GM21529 (cell line): ENCODE measurements around the gene TBC1D22A.

Experiments used
- ATAC-seq: cut with Tn5 transposase; IDR thresholded peaks from one replicate; pipeline ENCODE4 v1.9.1; 2021; ENCODE audit not compliant: unreplicated experiment

TBC1D22A gene

GRCh38 chr22:46737105-46737975 lies 25.1 kb upstream of the TBC1D22A start:
- ATAC-seq: peak; percentile 38

DNA sequence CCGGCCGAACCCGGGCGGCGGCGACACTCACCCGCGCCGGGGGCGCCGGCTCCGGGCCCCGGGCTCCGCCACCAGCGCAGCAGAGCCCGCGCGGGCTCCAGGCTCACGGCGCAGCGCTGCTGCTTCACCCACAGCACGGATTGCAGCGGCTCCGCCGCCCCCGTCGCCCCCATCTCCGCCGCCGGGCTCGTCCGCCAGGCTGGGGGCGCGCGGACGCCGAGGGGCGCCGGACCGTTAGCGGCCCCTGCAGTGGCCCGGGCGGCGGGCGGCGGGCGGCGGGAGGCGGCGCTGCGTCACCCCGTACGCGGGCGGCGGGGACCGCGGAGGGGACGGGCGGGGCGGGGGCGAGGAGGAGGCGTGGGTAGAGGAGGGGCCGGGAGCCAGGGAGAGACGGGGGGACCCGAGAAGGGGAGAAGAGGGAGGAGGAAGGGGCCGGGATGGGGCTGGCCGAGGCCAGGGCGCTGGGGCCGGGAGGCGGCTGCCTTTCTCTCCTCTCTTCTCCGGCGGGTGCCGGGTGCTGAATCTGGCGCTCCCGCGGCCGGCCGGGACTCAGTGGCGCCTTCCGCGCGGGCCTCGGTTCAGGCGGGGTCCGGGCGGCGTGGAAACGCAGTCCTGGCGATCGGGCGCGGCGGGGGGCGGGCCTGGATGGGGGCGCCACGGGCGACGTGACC lies 24.3 kb upstream of the TBC1D22A start, which contains the start of gene CERK:
CERK (minus strand) TSS at position 277 of the 671 bp plus-strand sequence; CDS start at position 173, 104 bp downstream.
- ATAC-seq: peak; percentile 30

GRCh38 chr22:46738647-46739093 lies 23.8 kb upstream of the TBC1D22A start:
- ATAC-seq: no peak

DNA sequence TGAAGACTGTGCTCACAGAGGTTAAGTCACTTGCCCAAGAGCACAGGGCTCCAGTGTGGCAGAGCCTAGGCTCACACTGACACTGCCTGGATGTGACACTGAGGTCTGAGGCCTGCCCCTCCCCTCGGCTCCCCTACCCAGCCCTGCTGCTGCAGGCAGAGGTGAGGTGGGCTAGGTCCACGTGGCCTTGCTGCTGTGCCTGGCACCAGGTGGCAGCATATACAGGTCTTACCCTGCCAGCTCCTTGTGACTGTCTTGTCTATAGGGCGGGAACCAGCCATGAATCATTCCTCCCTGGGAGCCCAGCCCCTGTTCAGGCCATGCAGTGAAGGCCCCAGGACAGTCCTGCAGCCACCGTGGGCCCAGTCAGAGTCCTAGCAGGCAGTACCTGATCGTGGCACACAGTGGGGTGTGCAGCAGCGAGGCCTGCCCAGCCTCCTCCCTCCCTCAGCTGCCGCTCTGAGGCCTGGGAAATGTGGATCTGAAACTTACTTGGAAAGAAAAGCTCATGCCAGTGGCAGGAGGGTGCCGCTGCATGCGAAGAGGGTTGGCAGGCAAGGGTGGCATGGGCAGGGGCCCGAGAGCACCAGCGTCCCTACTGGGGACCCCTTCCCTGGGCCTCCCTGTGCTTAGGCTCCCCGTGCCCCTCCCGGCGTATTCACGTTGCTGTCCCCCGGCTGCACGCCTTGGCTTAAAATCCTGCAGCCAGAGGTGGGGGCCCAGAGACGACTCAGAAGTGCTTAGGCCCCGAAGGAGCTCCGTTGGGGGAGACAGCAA lies 23.2 kb upstream of the TBC1D22A start:
- no peak for ATAC-seq

DNA sequence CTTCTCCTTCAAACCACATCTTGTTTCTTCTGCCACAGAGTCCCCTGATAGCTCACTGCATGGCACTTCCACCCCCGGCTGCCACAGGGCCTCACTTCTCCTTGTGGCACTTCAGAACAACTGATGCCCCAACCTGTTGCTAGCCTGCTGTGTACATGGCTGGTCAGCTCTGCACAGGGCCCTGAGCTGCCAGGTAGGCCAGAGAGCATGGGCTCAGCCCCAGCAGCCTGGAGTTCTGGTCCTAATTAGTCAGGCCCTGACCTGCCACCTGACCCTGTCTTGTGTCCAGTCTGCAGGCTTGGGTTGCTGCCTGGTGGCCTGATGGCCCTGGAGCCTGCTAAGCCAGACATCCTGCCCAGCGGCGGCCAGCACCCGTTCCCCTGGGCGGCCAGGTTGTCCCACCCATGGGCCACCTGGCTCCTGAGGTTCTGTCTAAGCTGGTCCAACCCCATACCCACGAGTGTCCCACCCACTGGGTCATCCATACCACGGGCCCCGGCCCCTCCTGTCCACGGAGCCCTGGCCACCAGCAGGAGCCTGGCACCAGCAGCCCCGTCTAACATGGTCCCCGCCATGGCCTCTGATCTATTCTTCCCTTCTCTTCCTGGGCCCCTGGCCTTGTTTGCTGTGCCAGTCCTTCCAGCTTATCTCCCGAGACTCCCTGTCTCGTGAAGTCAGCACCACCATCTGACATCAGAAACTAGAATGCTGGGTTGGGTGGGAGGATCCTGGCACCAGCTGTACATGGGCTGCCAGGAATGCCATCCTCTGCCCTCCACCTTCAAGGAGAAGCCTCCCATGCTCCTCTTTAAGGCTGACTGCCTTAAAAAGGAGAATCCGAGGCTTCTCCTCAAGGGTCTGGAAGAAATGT lies 21.3 kb upstream of the TBC1D22A start:
- ATAC-seq: no peak

DNA sequence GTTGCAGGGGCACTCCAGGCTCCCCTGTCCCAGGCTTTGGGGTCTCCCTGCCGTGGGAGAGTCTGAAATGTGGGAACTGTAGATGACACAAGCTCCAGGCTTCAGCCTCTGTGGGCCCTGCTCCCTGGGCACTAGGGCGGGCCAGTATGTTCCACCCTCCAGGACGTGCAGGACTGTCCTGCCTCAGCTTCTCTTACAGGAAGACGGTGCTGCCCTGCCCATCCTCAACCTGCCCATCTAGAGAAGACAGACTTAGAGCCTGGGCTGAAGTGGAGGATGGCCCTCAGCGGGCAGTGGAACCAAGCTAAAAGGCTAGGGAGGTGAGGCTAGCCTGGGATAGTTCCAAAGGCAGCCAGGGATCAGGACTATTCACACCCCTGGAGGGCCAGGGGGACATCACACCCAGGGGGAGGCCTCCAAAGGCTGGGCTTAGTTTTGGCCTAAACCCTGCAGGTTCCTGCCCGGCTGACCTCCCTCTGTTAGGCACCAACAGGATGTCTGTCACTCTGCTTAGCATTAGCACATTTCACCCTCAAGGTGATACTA lies 20.4 kb upstream of the TBC1D22A start:
- ATAC-seq: no peak

- no peak for ATAC-seq
These were observed 19.8 kb upstream of the TBC1D22A start for GRCh38 chr22:46742576-46743221.

GRCh38 chr22:46744581-46744980 lies 17.9 kb upstream of the TBC1D22A start:
- no peak for ATAC-seq

DNA sequence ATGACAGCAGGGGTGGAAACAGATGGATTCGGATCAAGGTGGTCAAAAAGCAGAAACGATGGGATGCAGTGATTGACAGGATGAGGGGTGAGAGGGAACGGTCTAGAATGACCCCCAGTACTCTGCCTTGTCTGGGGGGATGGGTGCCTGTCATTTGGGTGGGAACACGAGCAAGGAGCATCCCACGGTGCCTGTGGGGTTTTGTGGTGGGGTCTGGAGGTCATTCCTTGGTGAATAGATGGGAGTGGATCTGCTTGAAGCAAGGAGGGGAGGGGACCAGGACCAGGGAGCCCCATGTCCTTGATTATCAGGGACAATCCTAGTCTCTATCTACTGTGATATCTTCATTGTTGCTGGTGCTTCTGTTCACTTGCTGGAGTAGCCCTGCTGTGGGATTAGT lies 16.3 kb upstream of the TBC1D22A start:
- no peak for ATAC-seq

GRCh38 chr22:46746620-46747019 lies 15.8 kb upstream of the TBC1D22A start:
- no peak for ATAC-seq

DNA sequence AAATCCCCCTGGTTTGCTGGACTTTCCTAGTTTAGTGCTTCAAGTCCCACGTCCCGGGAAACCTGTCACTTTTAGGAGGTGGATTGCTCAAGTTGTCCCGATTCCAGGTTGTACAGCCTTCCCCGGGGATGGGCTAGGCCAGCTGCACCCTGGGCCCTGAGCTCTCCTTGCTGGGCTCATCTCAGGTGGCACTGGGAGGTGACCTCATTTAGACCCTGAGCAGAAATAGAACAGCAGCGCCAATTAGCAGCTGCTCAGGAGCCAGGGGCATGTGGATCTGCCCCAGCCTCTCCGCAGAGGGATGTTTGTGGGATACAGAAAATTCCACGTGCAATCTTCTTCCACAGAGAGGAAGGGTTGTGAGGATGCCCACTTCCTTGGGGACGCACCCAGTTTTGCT lies 14.8 kb upstream of the TBC1D22A start:
- no peak for ATAC-seq

DNA sequence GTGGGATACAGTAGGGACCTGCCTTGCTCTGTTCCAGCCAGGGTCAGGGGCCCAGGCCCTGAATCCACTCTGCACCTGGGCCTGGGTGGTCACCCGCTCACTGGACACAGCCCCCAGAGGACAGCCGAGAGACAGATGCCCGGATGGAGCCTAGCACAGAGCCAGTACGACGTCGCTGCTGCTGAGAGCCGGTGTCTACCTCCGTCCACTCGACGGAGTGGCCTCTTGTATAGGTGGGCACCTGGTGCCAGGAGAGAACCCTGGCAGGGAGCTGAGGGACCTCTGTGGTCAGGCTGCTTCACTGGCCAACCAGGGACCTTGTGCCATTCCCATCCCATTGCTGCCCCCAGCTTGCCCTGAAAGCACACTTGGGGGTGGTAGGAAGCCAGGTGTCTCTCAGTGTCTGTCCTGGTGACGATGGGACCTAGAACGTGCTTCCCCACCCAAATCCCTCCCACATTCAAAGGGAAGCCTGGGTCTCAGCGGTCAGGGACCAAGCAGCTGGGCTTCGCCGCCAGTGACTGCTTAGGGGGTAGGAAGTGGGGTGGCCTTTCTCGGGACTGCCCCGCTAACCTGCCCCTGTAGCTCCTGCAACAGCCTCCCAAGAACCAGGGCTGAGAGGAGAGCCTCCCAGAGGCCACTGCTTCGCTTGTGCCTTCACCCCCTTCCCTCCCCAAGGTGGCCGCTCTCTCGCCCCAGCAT lies 14.1 kb upstream of the TBC1D22A start:
- ATAC-seq: no peak

GRCh38 chr22:46748908-46749675 lies 13.4 kb upstream of the TBC1D22A start:
- ATAC-seq: no peak

DNA sequence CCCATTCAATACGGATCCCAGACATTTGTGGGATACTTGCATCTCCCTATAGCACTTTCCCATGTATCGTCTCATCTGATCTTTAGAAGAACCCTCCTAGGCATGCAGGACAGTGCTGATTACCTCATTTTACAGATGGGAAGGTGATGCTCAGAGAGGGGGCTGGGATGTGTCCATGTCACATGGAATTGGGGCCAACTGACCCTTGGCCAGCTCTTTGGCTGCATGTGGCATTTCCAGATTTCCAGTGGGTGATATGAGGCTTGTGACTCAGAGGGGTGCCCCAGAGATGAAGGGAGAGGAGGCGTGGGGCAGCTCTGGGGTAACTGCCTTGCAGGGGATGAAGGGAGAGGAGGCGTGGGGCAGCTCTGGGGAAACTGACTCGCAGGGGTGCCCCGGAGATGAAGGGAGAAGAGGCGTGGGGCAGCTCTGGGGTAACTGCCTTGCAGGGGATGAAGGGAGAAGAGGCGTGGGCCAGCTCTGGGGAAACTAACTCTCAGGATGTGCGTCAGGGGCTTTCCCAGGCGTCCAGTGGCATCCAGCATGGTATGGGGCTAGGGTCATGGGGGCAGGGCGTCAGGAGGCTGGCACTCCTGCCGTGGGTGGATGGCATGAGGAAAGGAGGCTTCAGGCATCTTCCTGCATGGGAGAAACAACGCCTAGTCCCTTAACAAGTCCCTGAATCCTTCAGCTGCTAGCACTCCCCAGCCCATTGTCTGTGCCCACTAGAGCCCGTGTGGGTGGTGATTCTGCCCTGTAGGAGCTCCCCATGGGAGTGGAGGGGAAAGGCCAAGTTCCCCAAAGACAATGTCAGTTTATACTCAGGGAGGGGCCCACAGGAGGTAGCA lies 12.5 kb upstream of the TBC1D22A start:
- no peak for ATAC-seq

DNA sequence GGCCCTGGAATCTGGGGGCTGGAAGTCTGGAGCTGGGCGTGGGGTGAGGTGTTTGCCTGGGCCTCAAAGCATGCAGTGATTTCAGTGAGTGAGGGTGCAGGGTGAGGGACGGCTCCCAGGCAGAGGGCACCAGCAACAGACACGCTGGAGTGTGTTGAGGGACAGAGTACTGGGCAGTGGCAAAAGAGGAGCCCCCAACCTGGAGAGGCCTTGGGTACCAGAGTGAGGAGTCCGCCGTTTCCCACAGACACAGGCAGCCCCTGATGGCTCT lies 12.0 kb upstream of the TBC1D22A start:
- ATAC-seq: no peak

GRCh38 chr22:46750863-46751443 lies 11.5 kb upstream of the TBC1D22A start:
- no peak for ATAC-seq

DNA sequence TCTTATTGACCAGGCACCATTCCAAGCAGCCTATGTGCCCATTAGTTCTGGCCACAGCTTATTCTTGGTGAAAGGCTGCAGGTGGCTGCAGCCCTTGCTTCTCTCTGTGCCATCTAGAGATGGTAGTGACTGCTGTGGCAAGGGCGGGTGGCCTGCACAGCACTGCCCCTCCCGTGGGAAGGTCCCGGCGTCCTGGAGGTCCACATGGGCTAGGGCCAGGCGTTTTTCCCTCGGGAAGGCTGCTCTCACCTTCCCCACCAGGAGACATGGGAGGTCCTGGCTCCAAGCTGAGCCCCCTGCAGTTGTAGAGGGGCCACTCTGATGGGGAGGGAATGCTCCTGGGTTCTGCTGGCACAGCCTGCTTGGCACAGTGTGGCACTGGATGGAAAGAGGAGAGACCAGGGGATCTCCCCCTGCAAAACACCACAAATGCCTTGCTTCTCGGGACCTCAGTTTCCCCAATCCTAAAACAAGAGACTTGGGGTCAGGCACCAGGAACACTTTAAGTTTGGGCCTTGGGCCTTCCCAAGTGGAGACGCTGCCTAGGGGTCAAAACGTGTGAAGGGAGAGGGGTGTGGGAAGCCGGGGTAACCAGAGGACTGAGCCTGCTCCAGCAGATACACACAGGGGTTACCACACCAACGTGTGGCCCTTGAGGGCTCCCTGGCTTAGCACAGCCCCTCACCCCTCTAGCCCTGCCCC lies 10.0 kb upstream of the TBC1D22A start:
- no peak for ATAC-seq
